CD4-positive, alpha-beta T cell treated with Interferon gamma for 1 hour (primary cell): Measurements from ENCODE around the gene ZAR1L.
"Not testable (repeated sequence)": the region's sequence is repeated elsewhere in the genome, so short reads cannot be mapped to it uniquely, and the experiment has no call there.

ENCODE experiments used
- DNase-seq: peaks from one replicate; pipeline ENCODE4 v3.0.0-alpha.2; 2020

The ZAR1L gene

GRCh38 chr13:32315238-32316027, at the start of gene ZAR1L, which contains the start of gene BRCA2:
Gene ZAR1L, minus strand, starts transcription at chr13:32315363. Its CDS starts 3,438 bp downstream, at chr13:32311925.
Gene BRCA2, plus strand, starts transcription at chr13:32315508. Its CDS starts 953 bp downstream, at chr13:32316461.
- DNase-seq, result peak; percentile 88

DNA sequence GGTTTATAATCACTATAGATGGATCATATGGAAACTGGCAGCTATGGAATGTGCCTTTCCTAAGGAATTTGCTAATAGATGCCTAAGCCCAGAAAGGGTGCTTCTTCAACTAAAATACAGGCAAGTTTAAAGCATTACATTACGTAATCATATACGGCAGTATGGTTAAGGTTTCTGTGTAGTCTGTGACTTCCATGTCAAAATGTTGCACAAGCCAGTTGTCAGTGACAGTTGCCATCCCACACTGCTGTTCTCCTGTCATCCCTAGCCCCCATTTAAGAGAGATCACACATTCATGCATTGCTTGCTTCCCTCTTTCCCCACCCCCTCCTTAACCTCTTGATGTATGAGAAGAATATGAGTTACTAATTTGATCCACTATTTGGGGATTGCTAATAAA, 47.4 kb upstream of the ZAR1L start:
- no peak for DNase-seq

DNA sequence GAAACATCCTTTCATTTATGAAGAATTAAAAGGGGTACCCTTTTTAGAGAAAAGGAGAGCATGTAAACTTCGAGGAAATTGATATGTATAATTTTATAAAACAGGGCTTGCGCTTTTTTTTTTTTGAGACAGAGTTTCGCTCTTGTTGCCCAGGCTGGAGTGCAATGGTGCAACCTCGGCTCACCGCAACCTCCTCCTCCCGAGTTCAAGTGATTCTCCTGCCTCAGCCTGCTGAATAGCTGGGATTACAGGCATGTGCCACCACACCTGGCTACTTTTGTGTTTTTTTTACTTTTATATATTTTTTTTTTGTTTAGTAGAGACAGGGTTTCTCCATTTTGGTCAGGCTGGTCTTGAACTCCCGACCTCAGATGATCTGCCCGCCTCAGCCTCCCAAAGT, 40.8 kb upstream of the ZAR1L start:
- DNase-seq, result not testable (repeated sequence)

GRCh38 chr13:32354040-32354439, 38.9 kb upstream of the ZAR1L start:
- DNase-seq, result no peak

GRCh38 chr13:32350839-32351441, 35.8 kb upstream of the ZAR1L start:
- DNase-seq, result not testable (repeated sequence)

DNA sequence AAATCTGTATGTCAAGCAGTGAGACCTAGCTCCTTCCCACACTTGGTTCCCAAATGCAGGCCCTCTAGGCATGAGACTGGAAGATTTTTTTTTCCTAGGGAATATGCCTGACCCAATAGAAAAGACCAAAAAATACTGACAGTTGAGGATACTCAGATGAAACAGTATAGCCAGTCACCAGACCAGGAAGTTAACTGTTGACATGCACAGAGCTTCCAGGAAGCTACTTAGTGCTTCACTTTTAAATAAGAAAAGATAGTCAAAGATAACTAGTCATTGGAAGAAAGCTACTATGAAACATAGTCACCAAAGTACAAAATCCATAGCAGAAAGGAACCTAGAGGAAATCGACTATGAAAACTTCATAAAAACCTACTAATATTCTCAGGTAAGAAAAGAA, 32.5 kb upstream of the ZAR1L start:
- DNase-seq, result no peak

DNA sequence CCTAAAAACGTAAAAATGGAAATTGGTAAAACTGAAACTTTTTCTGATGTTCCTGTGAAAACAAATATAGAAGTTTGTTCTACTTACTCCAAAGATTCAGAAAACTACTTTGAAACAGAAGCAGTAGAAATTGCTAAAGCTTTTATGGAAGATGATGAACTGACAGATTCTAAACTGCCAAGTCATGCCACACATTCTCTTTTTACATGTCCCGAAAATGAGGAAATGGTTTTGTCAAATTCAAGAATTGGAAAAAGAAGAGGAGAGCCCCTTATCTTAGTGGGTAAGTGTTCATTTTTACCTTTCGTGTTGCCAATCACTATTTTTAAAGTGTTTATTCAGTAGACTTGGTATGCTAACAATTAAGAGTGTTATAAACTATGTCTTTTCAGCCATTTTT, 25.8 kb upstream of the ZAR1L start:
- no peak for DNase-seq

DNA sequence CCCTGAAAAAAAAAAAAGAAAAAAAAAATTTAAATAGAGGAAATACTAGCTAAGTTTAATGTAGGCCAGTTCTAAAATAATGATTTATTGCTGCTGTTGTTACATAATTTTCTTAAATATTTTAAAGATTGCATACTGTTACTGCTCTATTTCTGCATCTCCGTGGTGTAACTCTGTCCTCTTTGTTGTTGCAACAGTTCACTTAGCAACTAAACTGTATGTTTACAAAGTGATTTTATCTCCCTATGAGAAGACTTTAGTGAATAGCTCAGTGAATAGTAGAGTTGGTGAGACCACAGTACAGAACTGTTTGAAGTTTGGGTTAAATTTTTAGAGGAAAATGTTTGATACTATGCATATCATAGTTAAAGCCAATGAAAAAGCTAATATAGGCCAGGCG, 19.5 kb upstream of the ZAR1L start:
- DNase-seq, result no peak

DNA sequence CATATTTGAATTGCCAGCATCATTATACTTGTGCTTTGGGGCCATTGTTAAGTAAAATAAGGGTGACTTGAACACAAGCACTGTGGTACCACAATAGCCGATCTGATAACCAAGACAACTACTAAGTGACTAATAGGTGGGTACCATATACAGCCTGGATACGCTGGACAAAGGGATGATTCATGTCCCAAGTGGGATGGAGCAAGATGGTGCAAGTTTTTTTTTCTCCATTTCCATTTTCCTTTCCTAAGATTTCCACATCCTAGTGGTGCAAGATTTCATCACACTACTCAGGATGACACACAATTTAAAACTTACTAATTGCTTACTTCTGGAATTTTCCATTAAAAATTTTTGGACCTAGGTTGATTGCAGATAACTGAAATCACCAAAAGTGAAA, 15.3 kb upstream of the ZAR1L start:
- DNase-seq, result no peak

DNA sequence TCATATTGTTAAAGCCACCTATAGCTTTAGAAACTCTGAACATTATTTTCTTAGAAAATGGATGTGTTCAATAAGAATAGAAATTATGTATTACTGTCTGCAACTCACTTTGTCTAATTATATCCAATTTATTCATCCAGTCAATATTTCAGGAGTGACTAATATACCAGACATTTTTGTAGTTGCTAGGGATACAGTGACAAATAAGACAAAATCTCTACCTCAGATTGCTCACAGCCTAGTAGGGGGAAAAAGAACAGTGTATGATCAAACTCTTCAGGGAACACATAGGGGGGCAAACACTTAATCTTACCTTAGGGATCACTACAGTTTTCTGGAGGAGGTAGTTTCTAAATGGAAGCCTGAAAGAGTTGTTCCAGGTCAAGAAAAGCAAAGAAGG, 8.7 kb upstream of the ZAR1L start:
- DNase-seq, result no peak

DNA sequence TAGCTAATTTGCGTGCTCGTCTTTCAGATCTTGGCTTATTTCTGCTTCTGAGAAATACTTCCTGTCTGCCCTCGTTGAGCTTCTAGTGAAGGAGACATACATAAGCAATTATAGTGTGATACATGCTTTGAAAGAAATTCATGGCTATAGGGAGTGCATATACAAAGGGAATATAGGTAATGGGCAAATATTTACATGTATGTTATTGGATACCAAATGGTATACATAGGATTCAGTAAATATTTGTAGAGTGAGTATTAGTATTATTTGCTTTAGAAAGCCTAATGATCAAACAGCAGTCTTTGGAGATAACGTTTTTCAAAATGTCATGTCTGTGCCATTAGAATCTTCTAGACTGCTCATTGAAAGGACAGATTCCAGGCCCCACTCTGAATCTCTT, 5.4 kb upstream of the ZAR1L start:
- DNase-seq, result no peak

DNA sequence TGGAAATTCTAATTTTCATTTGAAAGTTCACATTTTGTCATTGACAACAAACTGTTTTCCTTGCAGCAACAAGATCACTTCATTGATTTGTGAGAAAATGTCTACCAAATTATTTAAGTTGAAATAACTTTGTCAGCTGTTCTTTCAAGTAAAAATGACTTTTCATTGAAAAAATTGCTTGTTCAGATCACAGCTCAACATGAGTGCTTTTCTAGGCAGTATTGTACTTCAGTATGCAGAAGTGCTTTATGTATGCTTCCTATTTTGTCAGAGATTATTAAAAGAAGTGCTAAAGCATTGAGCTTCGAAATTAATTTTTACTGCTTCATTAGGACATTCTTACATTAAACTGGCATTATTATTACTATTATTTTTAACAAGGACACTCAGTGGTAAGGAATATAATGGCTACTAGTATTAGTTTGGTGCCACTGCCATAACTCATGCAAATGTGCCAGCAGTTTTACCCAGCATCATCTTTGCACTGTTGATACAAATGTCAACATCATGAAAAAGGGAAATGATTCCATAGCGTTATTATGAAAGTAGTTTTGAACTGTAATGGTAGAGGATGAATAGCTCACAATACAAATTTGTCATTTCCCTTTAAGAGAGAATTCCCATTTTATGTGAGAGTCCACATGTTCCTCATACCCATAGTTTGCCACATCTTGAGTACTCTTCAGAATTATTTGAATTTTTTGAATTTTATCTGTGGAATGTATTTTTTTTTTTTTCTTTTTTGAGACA, 2.7 kb upstream of the ZAR1L start:
- no peak for DNase-seq

DNA sequence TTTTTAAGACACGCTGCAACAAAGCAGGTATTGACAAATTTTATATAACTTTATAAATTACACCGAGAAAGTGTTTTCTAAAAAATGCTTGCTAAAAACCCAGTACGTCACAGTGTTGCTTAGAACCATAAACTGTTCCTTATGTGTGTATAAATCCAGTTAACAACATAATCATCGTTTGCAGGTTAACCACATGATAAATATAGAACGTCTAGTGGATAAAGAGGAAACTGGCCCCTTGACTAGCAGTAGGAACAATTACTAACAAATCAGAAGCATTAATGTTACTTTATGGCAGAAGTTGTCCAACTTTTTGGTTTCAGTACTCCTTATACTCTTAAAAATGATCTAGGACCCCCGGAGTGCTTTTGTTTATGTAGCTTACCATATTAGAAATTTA, 1.3 kb upstream of the ZAR1L start:
- DNase-seq, result no peak

DNA sequence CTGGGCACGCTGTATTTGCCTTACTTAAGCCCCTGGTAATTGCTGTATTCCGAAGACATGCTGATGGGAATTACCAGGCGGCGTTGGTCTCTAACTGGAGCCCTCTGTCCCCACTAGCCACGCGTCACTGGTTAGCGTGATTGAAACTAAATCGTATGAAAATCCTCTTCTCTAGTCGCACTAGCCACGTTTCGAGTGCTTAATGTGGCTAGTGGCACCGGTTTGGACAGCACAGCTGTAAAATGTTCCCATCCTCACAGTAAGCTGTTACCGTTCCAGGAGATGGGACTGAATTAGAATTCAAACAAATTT, 821 bp upstream of the ZAR1L start:
- no peak for DNase-seq

DNA sequence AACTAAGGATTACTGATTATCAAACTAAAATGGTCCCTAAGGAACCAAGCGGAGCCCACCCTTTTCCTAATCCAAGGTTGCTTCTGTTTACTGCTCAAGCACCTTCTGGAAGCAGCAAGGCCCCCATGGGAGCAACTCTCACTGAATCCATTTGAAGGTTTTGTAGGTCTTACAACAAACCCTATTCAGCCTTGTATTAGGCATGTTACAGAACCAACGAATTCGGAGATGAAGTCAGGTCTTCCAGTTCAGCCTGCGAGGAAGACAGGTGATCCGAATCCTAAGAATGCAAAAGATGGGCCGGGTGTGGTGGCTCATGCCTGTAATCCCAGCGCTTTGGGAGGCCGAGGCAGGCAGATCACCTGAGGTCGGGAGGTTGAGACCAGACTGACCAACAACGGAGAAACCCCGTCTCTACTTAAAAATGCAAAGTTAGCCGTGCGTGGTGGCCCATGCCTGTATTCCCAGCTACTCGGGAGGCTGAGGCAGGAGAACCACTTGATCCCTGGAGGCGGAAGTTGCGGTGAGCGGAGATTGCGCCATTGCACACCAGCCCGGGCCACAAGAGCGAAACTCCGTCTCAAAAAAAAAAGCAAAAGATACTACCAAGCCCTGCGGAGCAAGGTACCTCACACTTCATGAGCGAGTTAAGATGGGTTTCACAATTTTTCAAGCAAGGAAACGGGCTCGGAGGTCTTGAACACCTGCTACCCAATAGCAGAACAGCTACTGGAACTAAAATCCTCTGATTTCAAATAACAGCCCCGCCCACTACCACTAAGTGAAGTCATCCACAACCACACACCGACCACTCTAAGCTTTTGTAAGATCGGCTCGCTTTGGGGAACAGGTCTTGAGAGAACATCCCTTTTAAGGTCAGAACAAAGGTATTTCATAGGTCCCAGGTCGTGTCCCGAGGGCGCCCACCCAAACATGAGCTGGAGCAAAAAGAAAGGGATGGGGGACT, 609 bp downstream of the ZAR1L start:
- peak; percentile 77 for DNase-seq

- no peak for DNase-seq
Measured at GRCh38 chr13:32311188-32311897, 3.8 kb downstream of the ZAR1L start.

DNA sequence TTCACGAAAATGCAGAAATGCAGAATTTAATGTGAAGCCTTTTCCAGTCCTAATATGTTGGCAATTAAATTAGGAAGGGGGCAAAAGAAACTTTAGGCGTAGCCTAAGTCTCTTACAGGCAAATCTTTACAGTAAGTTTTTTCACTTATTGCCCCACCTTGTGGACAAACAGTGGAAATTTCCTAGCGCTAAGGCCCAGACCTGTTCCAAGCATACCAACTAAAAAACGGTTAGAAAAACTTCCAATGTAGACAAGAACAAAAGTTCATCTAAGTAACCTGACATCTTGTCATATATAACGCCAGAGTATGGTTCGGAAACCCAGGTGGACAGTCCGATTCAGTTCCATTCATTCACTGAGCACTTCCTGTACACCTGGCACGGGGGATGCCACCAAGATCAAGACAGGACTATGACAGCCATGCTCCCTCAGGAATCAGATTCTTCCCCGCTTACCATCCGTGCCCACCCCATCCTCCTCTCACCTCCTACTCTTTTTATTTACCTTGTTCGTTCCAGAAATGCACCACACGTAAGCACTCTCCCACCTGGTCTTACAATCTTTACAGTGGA, 4.9 kb downstream of the ZAR1L start:
- DNase-seq, result no peak

GRCh38 chr13:32309312-32310133, 5.6 kb downstream of the ZAR1L start:
- no peak for DNase-seq

- DNase-seq, result no peak
Measured at GRCh38 chr13:32305646-32306045, 9.5 kb downstream of the ZAR1L start.

GRCh38 chr13:32302461-32302860, 12.7 kb downstream of the ZAR1L start:
- DNase-seq, result no peak

DNA sequence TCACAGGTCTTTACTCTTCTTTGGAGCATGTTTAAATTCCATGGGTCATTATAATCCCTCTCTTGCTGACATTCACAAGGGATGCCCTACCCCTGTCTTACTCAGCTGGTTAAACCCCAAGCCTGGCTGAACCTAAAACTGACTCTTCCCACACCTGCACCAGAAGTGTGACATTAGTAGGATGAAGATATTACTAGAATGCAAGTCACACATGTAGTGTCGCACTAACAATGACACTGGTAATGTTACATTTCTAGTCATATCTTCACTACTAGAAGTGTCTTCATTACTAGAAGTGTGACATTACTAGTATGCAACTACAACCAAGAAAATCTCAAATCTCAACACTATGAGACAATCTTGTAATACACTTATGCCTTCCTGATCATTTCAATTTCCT, 14.2 kb downstream of the ZAR1L start:
- DNase-seq, result no peak
